ENCODE results near the gene TXNDC5. TPM values are rescaled to one million over a fixed set of nuclear protein-coding genes. Genes with fewer than 3 reads are reported as not detected.

The TXNDC5 gene
- total and polyA plus RNA-seq, 9 of the 15 experiments (the other 6 are each of a cell fraction or from before 2014, with no cell fraction given) = 33.9 to 156 (median 137) TPM

DNA sequence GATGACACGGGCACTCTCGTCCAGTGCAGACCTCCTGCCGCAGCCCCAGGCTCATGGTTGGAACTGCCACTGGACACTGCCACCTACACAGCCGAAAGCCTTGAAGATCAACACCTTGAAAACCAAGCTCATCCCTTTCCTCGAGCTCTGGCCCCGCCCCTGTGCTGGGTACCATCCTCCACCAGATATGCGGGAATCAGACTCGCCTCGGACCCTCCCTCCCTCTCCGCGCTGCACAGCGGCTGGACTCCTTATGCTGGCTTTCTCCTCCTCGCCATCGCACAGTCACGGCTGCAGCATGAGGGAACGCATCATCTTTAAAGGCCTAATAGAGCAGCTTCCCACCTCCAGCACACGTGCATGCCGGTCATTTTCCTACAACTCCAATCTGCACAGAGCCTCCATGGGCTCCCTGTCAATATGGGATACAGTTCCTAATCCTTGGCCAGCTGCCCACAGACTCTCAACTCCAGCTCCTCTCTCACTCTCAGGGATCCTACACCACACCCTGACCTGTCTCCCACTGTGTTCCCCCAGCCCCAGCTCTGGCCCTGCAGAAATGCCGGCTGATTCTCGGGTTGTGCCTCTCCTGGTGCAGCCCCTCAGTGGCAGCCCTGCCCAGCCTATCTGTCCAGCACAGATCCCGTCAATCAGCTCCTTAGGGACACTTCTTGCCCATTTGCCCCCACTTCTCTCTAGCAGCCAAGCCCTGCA, 23.2 kb downstream of the TXNDC5 start:
- no peak overlapping the region for H3K4me2 ChIP-seq (ENCODE audit: insufficient read depth, low read length)
- BruUV-seq (replicated peaks) = no TSS peak
- no peak overlapping the region for H2AFZ ChIP-seq (ENCODE audit: low read depth, low read length)
- H3K9ac ChIP-seq (ENCODE audit: insufficient read depth in 1 of 2, low read depth in 2 of 2, low read length in 2 of 2) = no peak overlapping the region; a peak in 1 of 4 replicates
- ATAC-seq (no peak), FAIRE-seq (no peak), DNase-seq (ENCODE audit: extremely low read depth in 1 of 4, low spot score in 3 of 4) (no peak)
- TF ChIP-seq NELFE (IDR thresholded peaks at IDR 0.05; ENCODE audit: insufficient read depth, insufficient read length) (no peak), RBM22 (IDR thresholded peaks at IDR 0.05; ENCODE audit: low read depth, low read length, poor library complexity, severe bottlenecking) (peak; percentile 36), ZNF431 (CRISPR knock-in tag; IDR thresholded peaks at IDR 0.05) (no peak), ETV1 (tag; conservative IDR thresholded peaks at IDR 0.05; ENCODE audit: low read depth) (no peak), SUPT5H (IDR thresholded peaks at IDR 0.05) (0 out of 2 replicates have a peak, but pooled peaks have one; percentile 28), POLR2G (IDR thresholded peaks at IDR 0.05; ENCODE audit: low read depth, low read length) (peak; percentile 55)
- TF ChIP-seq, protein P1, sequence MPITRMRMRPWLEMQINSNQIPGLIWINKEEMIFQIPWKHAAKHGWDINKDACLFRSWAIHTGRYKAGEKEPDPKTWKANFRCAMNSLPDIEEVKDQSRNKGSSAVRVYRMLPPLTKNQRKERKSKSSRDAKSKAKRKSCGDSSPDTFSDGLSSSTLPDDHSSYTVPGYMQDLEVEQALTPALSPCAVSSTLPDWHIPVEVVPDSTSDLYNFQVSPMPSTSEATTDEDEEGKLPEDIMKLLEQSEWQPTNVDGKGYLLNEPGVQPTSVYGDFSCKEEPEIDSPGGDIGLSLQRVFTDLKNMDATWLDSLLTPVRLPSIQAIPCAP (CRISPR knock-in tag; IDR thresholded peaks at IDR 0.05; ENCODE audit: borderline replicate concordance) = no peak
- intact Hi-C loops (cut with micrococcal nuclease) (no loop called here), in situ Hi-C loops (cut with MboI) (no loop called here)
- H3K9me1 ChIP-seq (ENCODE audit: control insufficient read depth, insufficient read depth, low read length) = peaks cover 3% of the 10 kb centered on the region
- ChIA-PET POLR2A (interaction anchor here (0.5 to 1.7 kb wide), 2 partner anchors 20 to 189 kb away, joined by 3 to 5 read pairs; no protein-coding TSS in a partner anchor), CTCF (ENCODE audit: low intra/inter-chr PET ratio) (no interaction called here)
- H3K36me3 ChIP-seq (ENCODE audit: control insufficient read depth, insufficient read depth, low read length) = peaks cover 100% of the 10 kb centered on the region
- no peaks in the 10 kb centered on the region for H3K79me2 ChIP-seq (ENCODE audit: control insufficient read depth, insufficient read depth, low read length)
- H4K20me1 ChIP-seq (replicated peaks; ENCODE audit: control insufficient read depth, insufficient read depth, low read length) = no peaks in the 10 kb centered on the region
- no peaks in the 10 kb centered on the region for H3K27me3 ChIP-seq (ENCODE audit: control insufficient read depth in 2 of 2, insufficient read depth in 2 of 2, low read length in 2 of 2)
- H3K4me3 ChIP-seq = no peak overlapping the region
- 92% methylated on average over 16 of the region's 21 CpGs for WGBS (ENCODE audit: insufficient coverage, low coverage, missing lambda C conversion rate)
- no peak overlapping the region for H3K27ac ChIP-seq (ENCODE audit: extremely low read depth, low read depth, low read length)
- H3K9me3 ChIP-seq (replicated peaks; ENCODE audit: control insufficient read depth, insufficient read depth, low read depth, low read length) = no peaks in the 10 kb centered on the region
- H3K4me1 ChIP-seq (replicated peaks in 1 of 2; ENCODE audit: control insufficient read depth in 2 of 2, insufficient read depth in 2 of 2, low read length in 2 of 2) = no peaks in the 10 kb centered on the region
